ENCODE measurements around the gene EEF1G. TPM values are rescaled to one million over a fixed set of nuclear protein-coding genes. Genes with fewer than 3 reads are reported as not detected.

Gene EEF1G
- total RNA-seq (2014; rRNA removed; shearing (Covaris generic)) (2,328 and 2,651 TPM in 2 replicates), total RNA-seq (2022) (1,778 and 1,903 TPM in 2 replicates), Bru-seq, nascent RNA (percentile 87 among the genes with signal in this experiment), BruChase-seq, experiment 1, labeled RNA remaining after a 6-hour chase (percentile 96 among the genes with signal in this experiment), BruChase-seq, experiment 2, labeled RNA remaining after a 2-hour chase (percentile 88 among the genes with signal in this experiment)
- long read RNA-seq, transcript EEF1G-203 (9 exons, 2,496 nt): minor isoform, 32 of 1,789 reads
- long read RNA-seq, transcript EEF1G-201 (10 exons, 1,523 nt): major isoform, 1,670 of 1,789 reads
- long read RNA-seq, partial matches to known transcripts: 71 of 1,789 reads
- long read RNA-seq, other reads (novel, unspliced or antisense): 16 of 1,789 reads

- Histone ChIP-seq H3K9me3 (ENCODE audit: low read length) (no peaks in the 10 kb centered on the region), H3K27ac (ENCODE audit: low read depth, low read length, poor library complexity, severe bottlenecking) (peak within 1 kb of the TSS; percentile 62), H2AFZ (ENCODE audit: low read length) (peak within 1 kb of the TSS; percentile 77; the same call in 1 of the 2 replicates), H3K9me2 (ENCODE audit: insufficient read depth, low read length) (no peaks in the 10 kb centered on the region), H4K20me1 (ENCODE audit: insufficient read depth, low read length) (peaks cover 20% of the 10 kb centered on the region), H3K4me1 (ENCODE audit: insufficient read depth, low read length, poor library complexity, severe bottlenecking) (peaks cover 35% of the 10 kb centered on the region), H3K4me3 (ENCODE audit: low read depth, low read length, poor library complexity, severe bottlenecking) (peak within 1 kb of the TSS; percentile 87), H3K79me2 (ENCODE audit: insufficient read depth, low read depth, low read length) (peaks cover 56% of the 10 kb centered on the region), H3K36me3 (ENCODE audit: insufficient read depth, low read length) (peaks cover 91% of the 10 kb centered on the region), H3K4me2 (ENCODE audit: low read length) (peak within 1 kb of the TSS; percentile 96)
- TF ChIP-seq EZH2phosphoT487 (IDR thresholded peaks at IDR 0.05; ENCODE audit: borderline replicate concordance, low read depth, low read length) (no peak), CTCF (conservative IDR thresholded peaks at IDR 0.05; ENCODE audit: low read length) (no peak)
- intact Hi-C loops (cut with micrococcal nuclease; ENCODE audit: unreplicated experiment): loop anchor here (2.0 to 5.0 kb wide), 2 partner anchors 17 to 309 kb away; partner anchors contain the start of genes SLC3A2 and TUT1
- BruUV-seq (replicated peaks): no TSS peak
- peak; percentile 99 for DNase-seq (ENCODE audit: low spot score)
- ChIA-PET POLR2A (interaction anchor here (0.6 to 2.0 kb wide), 18 partner anchors 9 to 1317 kb away, joined by 3 to 35 read pairs (median 5); partner anchors contain the start of genes B3GAT3, C11orf98, CSKMT and HNRNPUL2), CTCF (ENCODE audit: unreplicated experiment) (interaction anchor here (1.0 to 1.2 kb wide), 2 partner anchors 18 to 149 kb away, joined by 5 read pairs; partner anchors contain the start of gene TUT1)
These were observed at the start of gene EEF1G for GRCh38 chr11:62573592-62574362. TSS of gene EEF1G (minus strand) at chr11:62573891. CDS start at chr11:62573842, 49 bp downstream.

- intact Hi-C loops (cut with micrococcal nuclease; ENCODE audit: unreplicated experiment): loop anchor here (2.0 kb wide), 2 partner anchors 30 to 32 kb away; partner anchors contain the start of genes INTS5 and TUT1
- Histone ChIP-seq H3K4me2 (ENCODE audit: low read length) (peak overlapping the region; percentile 51), H2AFZ (ENCODE audit: low read length) (peak overlapping the region; percentile 68; the same call in 1 of the 2 replicates), H3K36me3 (ENCODE audit: insufficient read depth, low read length) (peaks cover 46% of the 10 kb centered on the region), H3K27ac (ENCODE audit: low read depth, low read length, poor library complexity, severe bottlenecking) (peak overlapping the region; percentile 83), H3K9me3 (ENCODE audit: low read length) (no peaks in the 10 kb centered on the region), H3K9me2 (ENCODE audit: insufficient read depth, low read length) (no peaks in the 10 kb centered on the region), H3K79me2 (ENCODE audit: insufficient read depth, low read depth, low read length) (peaks cover 24% of the 10 kb centered on the region), H4K20me1 (ENCODE audit: insufficient read depth, low read length) (no peaks in the 10 kb centered on the region), H3K4me1 (ENCODE audit: insufficient read depth, low read length, poor library complexity, severe bottlenecking) (peaks cover 25% of the 10 kb centered on the region), H3K4me3 (ENCODE audit: low read depth, low read length, poor library complexity, severe bottlenecking) (peak overlapping the region; percentile 18)
- DNase-seq (ENCODE audit: low spot score): no peak
- TF ChIP-seq CTCF (conservative IDR thresholded peaks at IDR 0.05; ENCODE audit: low read length) (no peak), EZH2phosphoT487 (IDR thresholded peaks at IDR 0.05; ENCODE audit: borderline replicate concordance, low read depth, low read length) (no peak)
- ChIA-PET CTCF (ENCODE audit: unreplicated experiment) (interaction anchor here (0.6 kb wide), 1 partner anchor 30 kb away, joined by 7 read pairs; the partner anchor contains the start of gene INTS5), POLR2A (interaction anchor here (0.5 to 2.7 kb wide), 7 partner anchors 11 to 101 kb away, joined by 3 to 17 read pairs (median 4); partner anchors contain the start of genes C11orf98, CSKMT and TUT1)
- TSS peak; percentile 94 for BruUV-seq (replicated peaks)
These were observed 48.9 kb upstream of the EEF1G start for GRCh38 chr11:62622476-62623089.

Data from OCI-LY7 (cell line).